ACHN (cell line): ENCODE measurements around the gene BCL2L1.
"Not testable (repeated sequence)": the region's sequence is repeated elsewhere in the genome, so short reads cannot be mapped to it uniquely, and the experiment has no call there.

Source experiments
- DNase-seq: peaks from one replicate; pipeline ENCODE4 v3.0.0-alpha.2; 2015
- in situ Hi-C: cut with HindIII; loops from 2 replicates; pipeline ENCODE4 v1.10.0; 2017; ENCODE audit warnings: low sequenced_read_pairs, low pct_ligation_motif_present, low pct_unique_long_range_greater_than_20kb

The BCL2L1 gene

GRCh38 chr20:31638816-31639215 is 83.9 kb downstream of the BCL2L1 start:
- no peak for DNase-seq
- in situ Hi-C loops: no loop called here

DNA sequence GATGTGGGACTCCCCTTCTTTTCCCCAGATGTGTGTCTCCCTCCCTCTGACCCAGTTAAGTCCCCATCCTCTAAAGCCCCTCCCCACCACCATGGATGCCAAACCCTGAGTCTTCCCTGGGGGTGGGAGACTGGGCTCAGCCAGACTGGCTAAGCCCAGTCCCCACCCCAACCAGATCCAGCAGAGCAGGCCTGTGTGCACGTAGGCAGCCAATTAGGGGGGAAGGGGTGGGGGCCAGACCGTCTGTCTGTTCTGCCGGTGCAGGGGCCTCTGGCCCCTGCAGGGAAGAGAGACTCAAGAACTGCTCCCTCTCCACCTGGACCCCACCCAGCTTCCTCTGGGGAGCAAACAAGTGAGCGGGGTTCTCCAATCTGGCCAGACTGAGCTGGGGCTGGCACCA is 84.4 kb downstream of the BCL2L1 start:
- DNase-seq: no peak
- in situ Hi-C loops: no loop called here

DNA sequence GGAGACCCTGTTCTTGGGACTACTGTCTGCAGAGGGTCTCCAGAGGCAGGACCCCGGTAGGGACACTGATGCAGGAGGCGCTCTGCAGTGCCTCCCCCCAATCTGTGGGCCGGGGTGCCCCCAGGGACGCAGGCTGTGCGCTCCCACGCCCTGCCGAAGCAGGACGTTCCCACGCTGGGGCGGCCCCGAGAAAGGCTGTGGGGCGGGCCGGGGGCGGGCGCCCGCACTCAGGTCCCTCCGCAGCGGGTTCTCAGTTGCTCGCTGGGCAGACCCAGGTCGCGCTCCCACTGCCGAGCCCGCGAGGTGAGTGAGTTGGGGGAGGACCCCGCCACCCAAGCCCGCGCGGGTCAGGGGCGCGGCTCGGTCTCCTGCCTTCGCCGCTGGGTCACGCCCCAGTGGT is 85.0 kb downstream of the BCL2L1 start, which contains the start of gene COX4I2:
COX4I2 (plus strand) TSS at position 253 of the 400 bp plus-strand sequence. CDS start 1,106 bp downstream, outside the sequence.
- no peak for DNase-seq
- in situ Hi-C loops: no loop called here

DNA sequence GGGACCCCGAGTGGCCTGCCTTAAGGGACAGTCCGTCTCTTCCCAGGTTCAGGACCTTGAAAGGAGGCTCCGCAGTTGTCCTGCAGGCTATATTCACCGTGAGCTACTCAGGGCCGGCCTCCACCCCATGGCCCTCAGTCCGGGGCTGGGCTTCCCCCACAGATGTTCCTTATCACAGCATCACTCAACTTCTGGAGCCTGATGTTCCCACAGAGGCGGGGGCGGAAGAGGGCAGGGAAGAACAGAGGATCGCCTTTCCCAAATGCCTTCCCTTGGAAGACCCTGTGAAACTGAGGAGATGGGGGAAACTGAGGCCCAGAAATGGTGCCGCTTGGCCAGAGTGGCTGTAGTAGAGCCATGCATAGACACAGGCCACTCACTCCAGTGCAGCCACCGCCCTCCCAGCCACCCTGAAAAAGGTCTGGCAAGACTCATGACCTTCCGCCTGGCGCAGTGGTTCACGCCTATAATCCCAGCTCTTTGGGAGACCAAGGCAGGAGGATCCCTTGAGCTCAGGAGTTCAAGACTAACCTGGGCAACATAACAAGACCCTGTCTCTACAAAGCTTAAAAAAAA is 89.2 kb downstream of the BCL2L1 start:
- in situ Hi-C loops: no loop called here
- DNase-seq: no peak

- in situ Hi-C loops: no loop called here
- DNase-seq: no peak
These were observed 89.9 kb downstream of the BCL2L1 start for GRCh38 chr20:31632548-31633338.

- in situ Hi-C loops: no loop called here
- DNase-seq: no peak
These were observed 92.4 kb downstream of the BCL2L1 start for GRCh38 chr20:31630187-31630790.

DNA sequence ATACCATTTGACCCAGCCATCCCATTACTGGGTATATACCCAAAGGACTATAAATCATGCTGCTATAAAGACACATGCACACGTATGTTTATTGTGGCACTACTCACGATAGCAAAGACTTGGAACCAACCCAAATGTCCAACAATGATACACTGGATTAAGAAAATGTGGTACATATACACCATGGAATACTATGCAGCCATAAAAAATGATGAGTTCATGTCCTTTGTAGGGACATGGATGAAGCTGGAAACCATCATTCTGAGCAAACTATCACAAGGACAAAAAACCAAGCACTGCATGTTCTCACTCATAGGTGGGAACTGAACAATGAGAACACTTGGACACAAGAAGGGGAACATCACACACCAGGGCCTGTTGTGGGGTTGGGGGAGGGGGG is 94.6 kb downstream of the BCL2L1 start:
- in situ Hi-C loops, DNase-seq: not testable (repeated sequence)

- in situ Hi-C loops, DNase-seq: not testable (repeated sequence)
These were observed 96.1 kb downstream of the BCL2L1 start for GRCh38 chr20:31626534-31626933.

GRCh38 chr20:31623123-31623505 is 99.6 kb downstream of the BCL2L1 start:
- DNase-seq, in situ Hi-C loops: not testable (repeated sequence)

GRCh38 chr20:31620246-31620645 is 102.4 kb downstream of the BCL2L1 start:
- in situ Hi-C loops: no loop called here
- no peak for DNase-seq

DNA sequence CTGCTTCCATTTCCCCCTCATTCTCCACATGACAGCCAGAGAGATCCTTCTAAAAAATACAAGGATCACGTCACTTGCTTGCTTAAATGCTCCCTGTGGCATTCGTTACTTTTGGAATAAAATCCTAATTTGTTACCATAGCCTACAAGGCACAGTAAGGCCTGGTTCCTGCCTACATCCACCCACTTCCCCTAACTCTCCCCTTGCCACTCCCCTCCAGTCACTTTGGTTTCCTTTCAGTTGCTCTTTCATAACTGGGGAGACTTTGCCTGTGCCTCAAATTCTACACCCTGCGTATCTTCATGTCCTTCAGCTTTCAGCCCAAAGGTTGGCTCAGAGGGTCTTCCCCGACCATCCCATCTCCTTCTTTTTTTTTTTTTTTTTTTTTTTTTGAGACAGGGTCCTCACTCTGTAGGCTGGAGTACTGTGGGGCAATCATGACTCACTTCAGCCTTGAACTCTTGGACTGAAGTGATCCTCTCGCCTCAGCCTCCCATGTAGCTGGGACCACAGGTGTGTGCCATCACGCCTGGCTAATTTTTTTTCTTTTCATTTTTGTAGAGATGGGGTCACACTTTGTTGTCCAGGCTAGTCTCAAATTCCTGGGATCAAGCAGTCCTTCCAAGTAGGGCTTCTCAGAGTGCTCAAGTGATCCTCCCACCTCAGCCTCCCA is 105.1 kb downstream of the BCL2L1 start:
- in situ Hi-C loops: no loop called here
- no peak for DNase-seq

GRCh38 chr20:31615416-31615815 is 107.3 kb downstream of the BCL2L1 start:
- in situ Hi-C loops: no loop called here

More at GRCh38 chr20:31615416-31615815, 107.3 kb downstream of the BCL2L1 start:
- DNase-seq: no peak
